ENCODE results near the gene YEATS2.

DNA sequence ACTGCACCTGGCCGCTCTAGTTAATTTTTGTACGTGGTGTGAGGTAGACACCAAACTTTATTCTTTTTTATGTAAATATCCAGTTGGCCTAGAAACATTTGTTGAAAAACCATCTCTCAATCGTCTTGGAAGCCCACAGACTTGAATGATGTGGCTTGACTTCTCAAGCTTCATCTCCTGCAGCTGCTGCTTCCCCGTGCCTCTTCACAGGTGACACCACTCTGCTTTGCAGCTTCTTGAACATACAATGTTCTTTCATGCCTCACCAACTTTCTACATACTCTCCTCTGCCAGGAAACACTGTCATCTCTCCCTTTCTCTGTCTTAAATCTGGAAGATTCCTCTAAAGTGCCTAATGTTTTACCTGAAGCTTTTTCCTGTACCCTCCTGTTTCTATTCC is 92.2 kb downstream of the YEATS2 start:
- TF ChIP-seq EZH2phosphoT487 (IDR thresholded peaks at IDR 0.05; ENCODE audit: borderline replicate concordance): no peak
- TF ChIP-seq, protein P1, sequence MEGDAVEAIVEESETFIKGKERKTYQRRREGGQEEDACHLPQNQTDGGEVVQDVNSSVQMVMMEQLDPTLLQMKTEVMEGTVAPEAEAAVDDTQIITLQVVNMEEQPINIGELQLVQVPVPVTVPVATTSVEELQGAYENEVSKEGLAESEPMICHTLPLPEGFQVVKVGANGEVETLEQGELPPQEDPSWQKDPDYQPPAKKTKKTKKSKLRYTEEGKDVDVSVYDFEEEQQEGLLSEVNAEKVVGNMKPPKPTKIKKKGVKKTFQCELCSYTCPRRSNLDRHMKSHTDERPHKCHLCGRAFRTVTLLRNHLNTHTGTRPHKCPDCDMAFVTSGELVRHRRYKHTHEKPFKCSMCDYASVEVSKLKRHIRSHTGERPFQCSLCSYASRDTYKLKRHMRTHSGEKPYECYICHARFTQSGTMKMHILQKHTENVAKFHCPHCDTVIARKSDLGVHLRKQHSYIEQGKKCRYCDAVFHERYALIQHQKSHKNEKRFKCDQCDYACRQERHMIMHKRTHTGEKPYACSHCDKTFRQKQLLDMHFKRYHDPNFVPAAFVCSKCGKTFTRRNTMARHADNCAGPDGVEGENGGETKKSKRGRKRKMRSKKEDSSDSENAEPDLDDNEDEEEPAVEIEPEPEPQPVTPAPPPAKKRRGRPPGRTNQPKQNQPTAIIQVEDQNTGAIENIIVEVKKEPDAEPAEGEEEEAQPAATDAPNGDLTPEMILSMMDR (conservative IDR thresholded peaks at IDR 0.05; ENCODE audit: low read length): no peak

All from Loucy (cell line).